ENCODE results near the gene OXTR. TPM values are rescaled to one million over a fixed set of nuclear protein-coding genes. Genes with fewer than 3 reads are reported as not detected.

The OXTR gene
- total RNA-seq, 1 experiment from 2014 or later = 3.6 TPM

DNA sequence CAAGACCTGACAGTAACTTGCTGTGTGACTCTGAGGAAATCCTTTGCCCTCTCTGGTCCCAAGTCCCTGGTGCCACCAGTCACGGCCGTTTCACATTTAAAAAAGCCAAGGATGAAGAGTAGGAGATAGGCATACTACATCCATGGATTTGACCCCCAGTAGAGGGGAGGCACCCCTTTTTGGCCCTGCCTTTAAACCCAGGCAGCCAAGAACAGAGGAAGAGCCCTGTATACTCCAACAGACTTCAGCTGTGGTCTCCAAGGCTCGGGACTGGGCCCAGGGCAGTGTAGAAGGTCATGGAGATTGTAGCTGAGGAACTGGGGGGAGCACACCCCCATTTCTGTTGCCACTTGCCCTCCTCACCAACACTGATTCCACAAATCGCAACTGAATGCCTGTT, 32.1 kb downstream of the OXTR start:
- TF ChIP-seq, protein P1, sequence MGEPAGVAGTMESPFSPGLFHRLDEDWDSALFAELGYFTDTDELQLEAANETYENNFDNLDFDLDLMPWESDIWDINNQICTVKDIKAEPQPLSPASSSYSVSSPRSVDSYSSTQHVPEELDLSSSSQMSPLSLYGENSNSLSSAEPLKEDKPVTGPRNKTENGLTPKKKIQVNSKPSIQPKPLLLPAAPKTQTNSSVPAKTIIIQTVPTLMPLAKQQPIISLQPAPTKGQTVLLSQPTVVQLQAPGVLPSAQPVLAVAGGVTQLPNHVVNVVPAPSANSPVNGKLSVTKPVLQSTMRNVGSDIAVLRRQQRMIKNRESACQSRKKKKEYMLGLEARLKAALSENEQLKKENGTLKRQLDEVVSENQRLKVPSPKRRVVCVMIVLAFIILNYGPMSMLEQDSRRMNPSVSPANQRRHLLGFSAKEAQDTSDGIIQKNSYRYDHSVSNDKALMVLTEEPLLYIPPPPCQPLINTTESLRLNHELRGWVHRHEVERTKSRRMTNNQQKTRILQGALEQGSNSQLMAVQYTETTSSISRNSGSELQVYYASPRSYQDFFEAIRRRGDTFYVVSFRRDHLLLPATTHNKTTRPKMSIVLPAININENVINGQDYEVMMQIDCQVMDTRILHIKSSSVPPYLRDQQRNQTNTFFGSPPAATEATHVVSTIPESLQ (CRISPR knock-in tag; IDR thresholded peaks at IDR 0.05) = no peak
- TF ChIP-seq CREB1 (CRISPR knock-in tag; IDR thresholded peaks at IDR 0.05) = no peak
- TF ChIP-seq ATF1 (CRISPR knock-in tag; IDR thresholded peaks at IDR 0.05) = no peak
- no peak for TF ChIP-seq NR1H2 (CRISPR knock-in tag; IDR thresholded peaks at IDR 0.05)
- TF ChIP-seq SMAD4 (CRISPR knock-in tag; IDR thresholded peaks at IDR 0.05) = no peak
- TF ChIP-seq ZNF121 (CRISPR knock-in tag; IDR thresholded peaks at IDR 0.05) = no peak
- TF ChIP-seq NFYB (CRISPR knock-in tag; conservative IDR thresholded peaks at IDR 0.05; ENCODE audit: low read depth) = no peak
- TF ChIP-seq, protein P2, sequence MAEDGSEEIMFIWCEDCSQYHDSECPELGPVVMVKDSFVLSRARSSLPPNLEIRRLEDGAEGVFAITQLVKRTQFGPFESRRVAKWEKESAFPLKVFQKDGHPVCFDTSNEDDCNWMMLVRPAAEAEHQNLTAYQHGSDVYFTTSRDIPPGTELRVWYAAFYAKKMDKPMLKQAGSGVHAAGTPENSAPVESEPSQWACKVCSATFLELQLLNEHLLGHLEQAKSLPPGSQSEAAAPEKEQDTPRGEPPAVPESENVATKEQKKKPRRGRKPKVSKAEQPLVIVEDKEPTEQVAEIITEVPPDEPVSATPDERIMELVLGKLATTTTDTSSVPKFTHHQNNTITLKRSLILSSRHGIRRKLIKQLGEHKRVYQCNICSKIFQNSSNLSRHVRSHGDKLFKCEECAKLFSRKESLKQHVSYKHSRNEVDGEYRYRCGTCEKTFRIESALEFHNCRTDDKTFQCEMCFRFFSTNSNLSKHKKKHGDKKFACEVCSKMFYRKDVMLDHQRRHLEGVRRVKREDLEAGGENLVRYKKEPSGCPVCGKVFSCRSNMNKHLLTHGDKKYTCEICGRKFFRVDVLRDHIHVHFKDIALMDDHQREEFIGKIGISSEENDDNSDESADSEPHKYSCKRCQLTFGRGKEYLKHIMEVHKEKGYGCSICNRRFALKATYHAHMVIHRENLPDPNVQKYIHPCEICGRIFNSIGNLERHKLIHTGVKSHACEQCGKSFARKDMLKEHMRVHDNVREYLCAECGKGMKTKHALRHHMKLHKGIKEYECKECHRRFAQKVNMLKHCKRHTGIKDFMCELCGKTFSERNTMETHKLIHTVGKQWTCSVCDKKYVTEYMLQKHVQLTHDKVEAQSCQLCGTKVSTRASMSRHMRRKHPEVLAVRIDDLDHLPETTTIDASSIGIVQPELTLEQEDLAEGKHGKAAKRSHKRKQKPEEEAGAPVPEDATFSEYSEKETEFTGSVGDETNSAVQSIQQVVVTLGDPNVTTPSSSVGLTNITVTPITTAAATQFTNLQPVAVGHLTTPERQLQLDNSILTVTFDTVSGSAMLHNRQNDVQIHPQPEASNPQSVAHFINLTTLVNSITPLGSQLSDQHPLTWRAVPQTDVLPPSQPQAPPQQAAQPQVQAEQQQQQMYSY (CRISPR knock-in tag; IDR thresholded peaks at IDR 0.05) = no peak
- TF ChIP-seq, protein P3, sequence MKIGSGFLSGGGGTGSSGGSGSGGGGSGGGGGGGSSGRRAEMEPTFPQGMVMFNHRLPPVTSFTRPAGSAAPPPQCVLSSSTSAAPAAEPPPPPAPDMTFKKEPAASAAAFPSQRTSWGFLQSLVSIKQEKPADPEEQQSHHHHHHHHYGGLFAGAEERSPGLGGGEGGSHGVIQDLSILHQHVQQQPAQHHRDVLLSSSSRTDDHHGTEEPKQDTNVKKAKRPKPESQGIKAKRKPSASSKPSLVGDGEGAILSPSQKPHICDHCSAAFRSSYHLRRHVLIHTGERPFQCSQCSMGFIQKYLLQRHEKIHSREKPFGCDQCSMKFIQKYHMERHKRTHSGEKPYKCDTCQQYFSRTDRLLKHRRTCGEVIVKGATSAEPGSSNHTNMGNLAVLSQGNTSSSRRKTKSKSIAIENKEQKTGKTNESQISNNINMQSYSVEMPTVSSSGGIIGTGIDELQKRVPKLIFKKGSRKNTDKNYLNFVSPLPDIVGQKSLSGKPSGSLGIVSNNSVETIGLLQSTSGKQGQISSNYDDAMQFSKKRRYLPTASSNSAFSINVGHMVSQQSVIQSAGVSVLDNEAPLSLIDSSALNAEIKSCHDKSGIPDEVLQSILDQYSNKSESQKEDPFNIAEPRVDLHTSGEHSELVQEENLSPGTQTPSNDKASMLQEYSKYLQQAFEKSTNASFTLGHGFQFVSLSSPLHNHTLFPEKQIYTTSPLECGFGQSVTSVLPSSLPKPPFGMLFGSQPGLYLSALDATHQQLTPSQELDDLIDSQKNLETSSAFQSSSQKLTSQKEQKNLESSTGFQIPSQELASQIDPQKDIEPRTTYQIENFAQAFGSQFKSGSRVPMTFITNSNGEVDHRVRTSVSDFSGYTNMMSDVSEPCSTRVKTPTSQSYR (CRISPR knock-in tag; IDR thresholded peaks at IDR 0.05) = no peak
- TF ChIP-seq SMAD3 (CRISPR knock-in tag; IDR thresholded peaks at IDR 0.05; ENCODE audit: borderline replicate concordance) = no peak

DNA sequence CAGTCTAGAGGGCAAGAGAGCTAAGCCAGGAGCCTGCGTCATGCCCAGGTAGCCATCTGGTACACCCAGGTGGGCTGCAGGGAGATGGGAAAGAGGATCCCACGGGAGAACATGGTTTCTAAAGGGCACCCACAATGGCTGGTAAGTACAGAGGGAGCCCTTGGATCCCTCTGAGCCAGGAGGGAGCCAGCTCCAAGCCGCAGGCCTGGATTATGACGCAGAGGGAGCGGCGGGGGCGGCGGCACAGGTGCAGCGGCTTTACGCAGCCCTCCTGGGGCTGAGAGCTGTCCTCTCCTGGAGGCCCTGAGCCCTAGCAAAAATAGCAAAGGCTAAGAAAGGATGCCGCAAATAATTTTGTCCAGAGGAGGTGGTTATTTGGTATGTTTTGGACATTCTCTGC, 33.0 kb downstream of the OXTR start:
- POLR2A ChIA-PET = no interaction called here
- Mint-ChIP-seq H3K27me3 (ENCODE audit: low read depth) (peaks cover 17% of the 10 kb centered on the region), H3K4me1 (peaks cover 15% of the 10 kb centered on the region), H3K36me3 (no peaks in the 10 kb centered on the region), H3K4me3 (no peak overlapping the region), H3K9me3 (no peaks in the 10 kb centered on the region), H3K27ac (no peak overlapping the region)
- ATAC-seq (no peak), DNase-seq (ENCODE audit: low spot score) (no peak)
- TF ChIP-seq GABPB1 (CRISPR knock-in tag; IDR thresholded peaks at IDR 0.05) (no peak), EMX1 (CRISPR knock-in tag; IDR thresholded peaks at IDR 0.05) (no peak), CREB1 (CRISPR knock-in tag; IDR thresholded peaks at IDR 0.05) (no peak)
- TF ChIP-seq, protein P4, sequence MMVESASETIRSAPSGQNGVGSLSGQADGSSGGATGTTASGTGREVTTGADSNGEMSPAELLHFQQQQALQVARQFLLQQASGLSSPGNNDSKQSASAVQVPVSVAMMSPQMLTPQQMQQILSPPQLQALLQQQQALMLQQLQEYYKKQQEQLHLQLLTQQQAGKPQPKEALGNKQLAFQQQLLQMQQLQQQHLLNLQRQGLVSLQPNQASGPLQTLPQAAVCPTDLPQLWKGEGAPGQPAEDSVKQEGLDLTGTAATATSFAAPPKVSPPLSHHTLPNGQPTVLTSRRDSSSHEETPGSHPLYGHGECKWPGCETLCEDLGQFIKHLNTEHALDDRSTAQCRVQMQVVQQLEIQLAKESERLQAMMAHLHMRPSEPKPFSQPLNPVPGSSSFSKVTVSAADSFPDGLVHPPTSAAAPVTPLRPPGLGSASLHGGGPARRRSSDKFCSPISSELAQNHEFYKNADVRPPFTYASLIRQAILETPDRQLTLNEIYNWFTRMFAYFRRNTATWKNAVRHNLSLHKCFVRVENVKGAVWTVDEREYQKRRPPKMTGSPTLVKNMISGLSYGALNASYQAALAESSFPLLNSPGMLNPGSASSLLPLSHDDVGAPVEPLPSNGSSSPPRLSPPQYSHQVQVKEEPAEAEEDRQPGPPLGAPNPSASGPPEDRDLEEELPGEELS (CRISPR knock-in tag; IDR thresholded peaks at IDR 0.05) = no peak
- CTCF ChIA-PET = interaction anchor here (1.0 kb wide), 1 partner anchor 33 kb away, joined by 4 read pairs; the partner anchor contains the start of gene OXTR

More for the DNA sequence above, 32.1 kb downstream of the OXTR start:
- H3K9me3 Mint-ChIP-seq = no peaks in the 10 kb centered on the region
- no peak for DNase-seq (ENCODE audit: low spot score)
- H3K27me3 Mint-ChIP-seq (ENCODE audit: low read depth) = peaks cover 15% of the 10 kb centered on the region
- ChIA-PET CTCF (no interaction called here), POLR2A (no interaction called here)
- H3K27ac Mint-ChIP-seq = no peak overlapping the region
- peaks cover 21% of the 10 kb centered on the region for H3K4me1 Mint-ChIP-seq
- no peak overlapping the region for H3K4me3 Mint-ChIP-seq
- ATAC-seq = no peak
- H3K36me3 Mint-ChIP-seq = no peaks in the 10 kb centered on the region
